ENCODE data around the gene TPR. TPM values are rescaled to one million over a fixed set of nuclear protein-coding genes. Genes with fewer than 3 reads are reported as not detected.

Gene TPR
- total RNA-seq, 1 experiment from 2014 or later = 97.7 TPM

GRCh38 chr1:186330758-186331157 is 44.3 kb downstream of the TPR start:
- DNase-seq (ENCODE audit: low read depth) = no peak

DNA sequence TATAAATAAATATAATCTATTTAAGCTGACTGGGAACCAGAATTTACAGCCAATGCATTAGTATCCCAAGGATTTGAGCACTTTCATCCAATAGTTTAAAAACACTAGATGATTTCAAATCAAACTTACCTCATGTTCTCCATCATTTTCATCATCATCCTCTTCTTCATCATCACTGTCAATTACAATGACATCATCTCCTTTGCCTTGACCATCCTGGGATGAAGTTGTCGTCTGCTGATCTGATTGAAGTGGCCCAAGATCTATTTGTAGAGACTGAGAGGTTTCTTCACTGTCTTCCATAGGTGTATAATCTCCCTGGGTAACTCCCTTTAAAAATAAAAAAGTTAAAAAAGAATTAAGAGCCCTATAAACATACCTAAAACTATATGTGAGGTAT is 47.7 kb downstream of the TPR start:
- no peak for DNase-seq (ENCODE audit: low read depth)

DNA sequence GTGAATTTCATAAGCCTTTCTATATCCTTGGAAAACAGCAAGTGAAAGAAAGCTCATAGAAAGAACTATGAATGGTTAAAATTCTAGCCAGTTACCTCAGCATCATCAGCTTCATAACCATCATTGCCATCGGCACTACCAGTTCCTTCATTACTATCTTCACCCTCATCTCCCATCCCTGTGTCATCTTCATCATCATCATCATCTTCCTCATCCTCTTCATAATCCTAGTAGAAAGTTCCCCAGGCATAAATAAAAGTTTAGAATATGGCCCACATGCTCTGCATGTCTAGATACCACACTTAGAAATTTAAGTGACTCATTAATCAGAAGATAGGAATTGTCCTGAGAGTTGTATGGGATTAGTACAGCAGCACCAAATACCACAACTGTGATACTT is 49.0 kb downstream of the TPR start:
- no peak for DNase-seq (ENCODE audit: low read depth)

DNA sequence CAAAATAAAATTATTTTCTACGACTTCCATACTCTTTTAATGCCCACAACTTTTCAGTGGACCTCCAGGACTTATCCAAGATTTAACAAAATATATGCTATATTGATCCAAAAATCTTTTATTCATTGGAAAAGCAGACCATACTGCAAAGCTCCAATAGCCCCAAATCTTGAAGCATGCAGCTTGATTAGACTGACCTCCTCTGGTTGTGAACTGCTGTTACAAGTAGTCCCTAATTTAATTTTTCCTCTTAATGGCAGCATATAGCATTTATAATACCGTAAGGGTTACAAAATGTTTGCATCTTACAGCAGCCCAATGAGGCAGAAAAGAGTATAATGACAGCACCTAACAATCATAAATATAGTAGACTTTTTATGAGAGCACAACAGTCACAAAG is 49.8 kb downstream of the TPR start:
- DNase-seq (ENCODE audit: low read depth) = peak; percentile 3

- DNase-seq (ENCODE audit: low read depth) = no peak
Observed at GRCh38 chr1:186323865-186324264, 51.2 kb downstream of the TPR start.

DNA sequence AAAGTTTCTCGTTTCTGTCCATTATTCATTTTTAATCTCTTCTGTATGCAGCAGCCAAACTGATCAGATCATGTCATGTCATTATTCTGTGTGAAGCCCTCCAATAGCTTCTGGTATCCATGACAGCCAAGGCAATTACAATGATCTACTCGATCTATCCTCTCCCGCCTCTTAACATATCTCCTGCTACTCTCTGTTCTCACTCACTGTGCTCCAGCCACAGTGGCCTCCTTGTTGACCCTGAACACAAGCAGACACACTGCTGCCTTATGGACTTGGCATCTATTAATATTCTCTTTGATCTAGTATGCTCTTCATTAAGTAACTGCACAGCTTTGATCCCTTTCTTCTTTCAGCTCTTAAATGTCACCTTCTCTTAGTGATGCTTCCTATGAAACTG is 59.5 kb downstream of the TPR start:
- no peak for DNase-seq (ENCODE audit: low read depth)

DNA sequence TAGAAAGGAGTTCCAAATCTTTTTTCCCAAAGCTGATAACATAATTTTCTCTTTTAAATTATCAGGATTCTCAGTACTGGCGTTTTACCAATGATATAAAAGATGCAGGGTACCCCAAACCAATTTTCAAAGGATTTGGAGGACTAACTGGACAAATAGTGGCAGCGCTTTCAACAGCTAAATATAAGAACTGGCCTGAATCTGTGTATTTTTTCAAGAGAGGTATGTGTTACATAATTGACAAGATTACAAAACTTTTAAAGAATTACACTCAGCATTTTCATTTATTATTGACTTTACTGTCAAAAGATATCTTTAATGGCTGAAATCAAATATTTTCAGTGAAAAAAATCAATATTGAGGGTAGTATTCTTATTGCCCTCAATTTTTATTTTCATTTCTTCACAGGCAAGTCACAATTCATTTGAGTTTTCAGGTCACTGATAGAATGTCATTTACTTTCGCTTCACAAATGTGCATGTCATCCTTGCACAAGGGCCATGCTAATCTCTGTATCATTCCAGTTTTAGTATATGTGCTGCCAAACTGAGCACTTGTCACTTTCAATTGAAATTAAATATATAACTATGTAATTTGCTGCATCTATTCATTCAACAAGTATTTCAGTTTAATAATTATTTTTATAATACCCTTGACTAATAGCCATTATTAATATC is 63.5 kb downstream of the TPR start:
- DNase-seq (ENCODE audit: low read depth) = no peak

- no peak for DNase-seq (ENCODE audit: low read depth)
Observed at GRCh38 chr1:186310307-186310706, 64.7 kb downstream of the TPR start.

DNA sequence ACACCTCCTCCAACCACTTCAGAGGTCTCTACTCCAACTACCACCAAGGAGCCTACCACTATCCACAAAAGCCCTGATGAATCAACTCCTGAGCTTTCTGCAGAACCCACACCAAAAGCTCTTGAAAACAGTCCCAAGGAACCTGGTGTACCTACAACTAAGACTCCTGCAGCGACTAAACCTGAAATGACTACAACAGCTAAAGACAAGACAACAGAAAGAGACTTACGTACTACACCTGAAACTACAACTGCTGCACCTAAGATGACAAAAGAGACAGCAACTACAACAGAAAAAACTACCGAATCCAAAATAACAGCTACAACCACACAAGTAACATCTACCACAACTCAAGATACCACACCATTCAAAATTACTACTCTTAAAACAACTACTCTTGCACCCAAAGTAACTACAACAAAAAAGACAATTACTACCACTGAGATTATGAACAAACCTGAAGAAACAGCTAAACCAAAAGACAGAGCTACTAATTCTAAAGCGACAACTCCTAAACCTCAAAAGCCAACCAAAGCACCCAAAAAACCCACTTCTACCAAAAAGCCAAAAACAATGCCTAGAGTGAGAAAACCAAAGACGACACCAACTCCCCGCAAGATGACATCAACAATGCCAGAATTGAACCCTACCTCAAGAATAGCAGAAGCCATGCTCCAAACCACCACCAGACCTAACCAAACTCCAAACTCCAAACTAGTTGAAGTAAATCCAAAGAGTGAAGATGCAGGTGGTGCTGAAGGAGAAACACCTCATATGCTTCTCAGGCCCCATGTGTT is 66.6 kb downstream of the TPR start:
- no peak for DNase-seq (ENCODE audit: low read depth)

- no peak for DNase-seq (ENCODE audit: low read depth)
Observed at GRCh38 chr1:186307445-186307844, 67.6 kb downstream of the TPR start.

DNA sequence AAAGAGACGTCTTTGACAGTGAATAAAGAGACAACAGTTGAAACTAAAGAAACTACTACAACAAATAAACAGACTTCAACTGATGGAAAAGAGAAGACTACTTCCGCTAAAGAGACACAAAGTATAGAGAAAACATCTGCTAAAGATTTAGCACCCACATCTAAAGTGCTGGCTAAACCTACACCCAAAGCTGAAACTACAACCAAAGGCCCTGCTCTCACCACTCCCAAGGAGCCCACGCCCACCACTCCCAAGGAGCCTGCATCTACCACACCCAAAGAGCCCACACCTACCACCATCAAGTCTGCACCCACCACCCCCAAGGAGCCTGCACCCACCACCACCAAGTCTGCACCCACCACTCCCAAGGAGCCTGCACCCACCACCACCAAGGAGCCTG is 68.5 kb downstream of the TPR start:
- no peak for DNase-seq (ENCODE audit: low read depth)

DNA sequence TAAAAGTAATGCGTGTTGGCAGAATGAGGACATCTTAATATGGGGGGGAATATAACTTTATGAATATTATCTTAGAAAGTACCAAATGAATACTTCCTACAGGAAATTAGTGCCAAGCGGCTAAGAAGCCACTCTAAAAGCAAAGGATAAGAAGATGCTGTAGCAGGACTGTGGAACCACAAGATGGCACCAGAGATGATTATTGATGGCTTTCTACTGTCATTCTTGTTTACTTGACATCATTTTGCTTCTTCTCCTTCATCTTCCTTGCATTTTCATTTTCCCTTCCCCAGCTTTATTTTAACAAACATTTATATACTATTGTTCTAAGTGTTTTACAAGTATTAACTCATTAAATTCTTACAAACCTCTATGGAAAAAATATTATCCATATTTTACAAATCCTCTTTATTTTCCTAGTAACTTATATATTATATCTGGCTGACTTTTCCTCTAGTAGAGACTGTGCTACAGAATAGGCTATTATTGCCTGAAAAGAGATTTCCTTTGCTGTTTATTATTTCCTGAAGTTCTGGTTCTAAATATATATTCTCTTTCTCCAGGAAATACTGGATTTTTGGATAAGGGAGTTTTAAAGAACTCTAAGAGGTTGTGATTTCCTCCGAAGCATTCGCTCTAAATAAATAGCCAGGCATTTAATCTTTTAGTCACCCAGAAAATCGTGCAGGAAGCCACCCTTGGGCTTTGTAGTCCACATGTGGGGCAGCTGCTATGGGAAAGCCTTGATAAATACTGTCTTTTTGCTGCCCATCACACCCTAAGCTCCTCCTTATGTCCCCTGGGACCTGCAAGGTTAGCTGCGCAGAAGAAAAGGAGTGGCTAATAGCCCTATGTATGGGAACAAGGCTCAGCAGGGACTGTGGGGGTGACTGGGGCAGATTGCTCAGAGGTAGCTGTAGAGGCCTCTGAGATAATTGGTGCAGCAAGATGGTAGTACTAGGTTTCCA is 69.8 kb downstream of the TPR start:
- peak; percentile 19 for DNase-seq (ENCODE audit: low read depth)

DNA sequence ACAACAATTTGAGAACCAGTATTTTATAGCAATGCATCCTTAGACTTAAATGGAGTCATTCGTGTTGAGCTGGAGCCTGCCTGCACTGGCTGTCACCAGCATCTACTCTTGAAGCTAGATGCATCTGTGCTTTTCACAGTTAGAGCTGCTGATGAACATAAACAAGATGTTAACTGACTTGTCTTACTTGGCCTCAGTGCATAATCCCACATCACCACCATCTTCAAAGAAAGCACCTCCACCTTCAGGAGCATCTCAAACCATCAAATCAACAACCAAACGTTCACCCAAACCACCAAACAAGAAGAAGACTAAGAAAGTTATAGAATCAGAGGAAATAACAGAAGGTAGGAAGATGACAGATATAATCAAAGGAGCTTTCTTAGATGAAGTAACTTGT is 71.1 kb downstream of the TPR start:
- no peak for DNase-seq (ENCODE audit: low read depth)

GRCh38 chr1:186302381-186302920 is 72.6 kb downstream of the TPR start:
- DNase-seq (ENCODE audit: low read depth) = no peak

- no peak for DNase-seq (ENCODE audit: low read depth)
Observed at GRCh38 chr1:186301448-186301847, 73.6 kb downstream of the TPR start.

DNA sequence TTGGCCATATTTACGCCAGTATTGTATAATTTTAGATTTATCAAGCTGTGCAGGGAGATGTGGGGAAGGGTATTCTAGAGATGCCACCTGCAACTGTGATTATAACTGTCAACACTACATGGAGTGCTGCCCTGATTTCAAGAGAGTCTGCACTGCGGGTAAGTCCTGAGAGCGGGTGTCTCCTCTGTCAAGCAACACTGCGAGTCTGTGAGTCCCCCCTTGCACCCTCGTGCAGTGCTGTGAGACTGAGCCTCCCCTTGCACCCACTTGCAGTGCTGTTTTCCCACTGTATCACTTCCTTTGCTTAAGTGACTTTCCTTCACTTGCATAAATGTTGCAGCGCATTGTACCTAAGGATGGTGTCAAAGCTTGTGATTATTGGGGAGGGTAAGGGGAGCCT is 75.0 kb downstream of the TPR start:
- DNase-seq (ENCODE audit: low read depth) = no peak

DNA sequence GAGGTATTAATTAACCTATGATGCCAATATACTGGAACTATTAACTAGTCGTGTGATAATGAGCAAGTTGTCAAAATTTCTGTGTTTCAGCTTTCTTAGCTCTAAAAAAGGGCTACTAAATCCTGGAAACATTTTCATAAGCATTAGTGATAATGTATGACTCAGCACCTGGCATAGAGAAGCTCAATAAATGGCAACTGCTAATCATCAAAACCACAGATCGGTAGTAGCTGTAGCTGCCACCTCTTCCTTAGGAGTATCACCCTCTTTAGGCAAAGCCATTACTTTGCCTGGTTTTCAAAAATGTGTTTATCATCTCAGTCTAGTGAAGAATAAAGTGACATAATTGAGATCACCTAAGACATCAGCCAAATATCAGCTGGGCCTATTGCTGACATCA is 75.5 kb downstream of the TPR start:
- no peak for DNase-seq (ENCODE audit: low read depth)

DNA sequence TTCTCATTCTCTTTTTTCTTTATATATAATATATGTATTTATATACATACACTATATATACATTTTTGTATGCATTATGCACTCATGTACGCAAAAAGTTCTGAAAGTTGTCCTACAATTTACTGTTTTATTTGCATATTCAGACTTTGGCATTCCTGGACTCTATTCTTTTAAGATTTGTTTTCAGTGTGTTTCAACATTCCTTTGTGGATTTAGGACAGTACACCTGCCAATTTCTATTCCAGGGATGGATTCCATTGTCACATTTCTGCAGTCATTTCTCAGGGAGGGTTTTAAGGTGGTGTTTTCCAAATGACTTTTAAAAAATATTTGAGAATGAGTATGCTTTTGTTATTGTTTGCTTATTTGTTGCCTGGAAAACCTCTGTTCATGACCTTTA is 76.2 kb downstream of the TPR start:
- DNase-seq (ENCODE audit: low read depth) = no peak

GRCh38 chr1:186297439-186298045 is 77.5 kb downstream of the TPR start:
- no peak for DNase-seq (ENCODE audit: low read depth)

GRCh38 chr1:186295980-186296379 is 79.1 kb downstream of the TPR start, which contains the start of gene PRG4:
Gene PRG4, plus strand, starts transcription at chr1:186296279.
- DNase-seq (ENCODE audit: low read depth) = no peak

DNA sequence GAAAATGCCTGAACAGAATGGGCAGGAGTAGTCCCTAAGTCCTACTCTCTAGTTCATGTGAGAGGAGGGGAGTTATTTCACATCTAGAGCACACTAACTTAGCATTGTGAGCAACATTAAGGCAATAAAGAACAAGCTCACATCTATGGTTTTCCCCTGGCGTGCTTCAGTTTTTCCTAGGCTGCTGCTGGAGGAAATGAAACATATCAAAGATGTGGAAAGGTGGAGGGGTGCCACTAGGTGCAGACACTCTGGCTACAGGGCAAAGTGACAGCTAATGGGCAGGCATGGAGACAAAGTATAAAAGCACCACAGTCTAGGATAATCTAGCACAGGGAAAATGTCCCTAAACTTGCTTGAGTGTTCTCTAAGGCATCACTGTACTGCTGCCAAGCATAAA is 82.2 kb downstream of the TPR start:
- no peak for DNase-seq (ENCODE audit: low read depth)

Data from HT1080 (cell line).